Neutrophil (primary cell): ENCODE measurements around the gene ITGA3.

Source experiments
- H3K27ac ChIP-seq: fragments of 200-600 bp; sonication (generic); 2 replicates; pipeline ENCODE4 v1.5.1; 2016; ENCODE audit warnings: mild to moderate bottlenecking, moderate library complexity
- H3K27me3 ChIP-seq: fragments of 200-600 bp; sonication (generic); 2 replicates; pipeline ENCODE4 v1.6.0; 2016; ENCODE audit warnings: mild to moderate bottlenecking
- H3K36me3 ChIP-seq: fragments of 200-600 bp; sonication (generic); 2 replicates; pipeline ENCODE4 v1.5.1; 2017
- H3K4me1 ChIP-seq, 2 experiments: fragments of 200-600 bp in 1 of 2; sonication (generic) in 1 of 2; 1 replicate in 1 of 2; 2 replicates in 1 of 2; pipeline versions ENCODE4 v1.5.1 to v1.6.1; 2013 to 2016; ENCODE audit warnings: low read depth in 1 of 2, low read length in 1 of 2, mild to moderate bottlenecking in 1 of 2, moderate library complexity in 1 of 2; ENCODE audit not compliant: control insufficient read depth in 1 of 2, insufficient read depth in 1 of 2
- H3K4me3 ChIP-seq, 2 experiments: fragments of 200-600 bp in 1 of 2; sonication (generic) in 1 of 2; 1 replicate in 1 of 2; 2 replicates in 1 of 2; pipeline ENCODE4 v1.5.1; 2013 to 2016; ENCODE audit warnings: low read depth in 1 of 2, low read length in 1 of 2, mild to moderate bottlenecking in 1 of 2, moderate library complexity in 1 of 2
- H3K9me3 ChIP-seq: fragments of 200-600 bp; sonication (generic); 2 replicates; pipeline ENCODE4 v1.5.1; 2016
- TF ChIP-seq, protein P1 (sequence below): fragments of 200-600 bp; sonication (generic); IDR thresholded peaks from 2 replicates; pipeline ENCODE4 v1.5.1; 2016; ENCODE audit warnings: antibody characterized with exemption

Gene ITGA3

DNA sequence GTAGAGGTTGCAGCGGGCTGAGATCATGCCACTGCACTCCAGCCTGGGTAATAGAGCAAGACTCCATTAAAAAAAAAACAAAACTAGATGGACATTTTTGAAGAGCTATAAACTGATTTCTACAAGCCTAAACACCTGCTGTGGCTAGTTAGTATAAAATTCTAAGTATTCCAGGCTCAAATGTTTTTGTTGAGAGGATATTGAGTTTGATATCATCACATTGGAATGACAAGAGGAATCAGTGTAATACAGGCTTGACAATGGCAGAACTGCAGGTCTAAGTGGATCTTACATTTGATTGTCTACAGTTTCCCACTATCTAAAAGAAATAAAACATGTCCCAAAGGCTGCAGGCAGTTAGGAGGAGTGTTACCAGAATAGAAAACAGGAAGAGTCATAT is 37.0 kb upstream of the ITGA3 start:
- Histone ChIP-seq H3K27me3 (peaks cover 43% of the 10 kb centered on the region), H3K36me3 (no peaks in the 10 kb centered on the region), H3K4me1 (no peaks in the 10 kb centered on the region), H3K4me3 (no peak overlapping the region), H3K9me3 (no peaks in the 10 kb centered on the region), H3K27ac (no peak overlapping the region)
- TF ChIP-seq, protein P1, sequence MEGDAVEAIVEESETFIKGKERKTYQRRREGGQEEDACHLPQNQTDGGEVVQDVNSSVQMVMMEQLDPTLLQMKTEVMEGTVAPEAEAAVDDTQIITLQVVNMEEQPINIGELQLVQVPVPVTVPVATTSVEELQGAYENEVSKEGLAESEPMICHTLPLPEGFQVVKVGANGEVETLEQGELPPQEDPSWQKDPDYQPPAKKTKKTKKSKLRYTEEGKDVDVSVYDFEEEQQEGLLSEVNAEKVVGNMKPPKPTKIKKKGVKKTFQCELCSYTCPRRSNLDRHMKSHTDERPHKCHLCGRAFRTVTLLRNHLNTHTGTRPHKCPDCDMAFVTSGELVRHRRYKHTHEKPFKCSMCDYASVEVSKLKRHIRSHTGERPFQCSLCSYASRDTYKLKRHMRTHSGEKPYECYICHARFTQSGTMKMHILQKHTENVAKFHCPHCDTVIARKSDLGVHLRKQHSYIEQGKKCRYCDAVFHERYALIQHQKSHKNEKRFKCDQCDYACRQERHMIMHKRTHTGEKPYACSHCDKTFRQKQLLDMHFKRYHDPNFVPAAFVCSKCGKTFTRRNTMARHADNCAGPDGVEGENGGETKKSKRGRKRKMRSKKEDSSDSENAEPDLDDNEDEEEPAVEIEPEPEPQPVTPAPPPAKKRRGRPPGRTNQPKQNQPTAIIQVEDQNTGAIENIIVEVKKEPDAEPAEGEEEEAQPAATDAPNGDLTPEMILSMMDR: no peak

DNA sequence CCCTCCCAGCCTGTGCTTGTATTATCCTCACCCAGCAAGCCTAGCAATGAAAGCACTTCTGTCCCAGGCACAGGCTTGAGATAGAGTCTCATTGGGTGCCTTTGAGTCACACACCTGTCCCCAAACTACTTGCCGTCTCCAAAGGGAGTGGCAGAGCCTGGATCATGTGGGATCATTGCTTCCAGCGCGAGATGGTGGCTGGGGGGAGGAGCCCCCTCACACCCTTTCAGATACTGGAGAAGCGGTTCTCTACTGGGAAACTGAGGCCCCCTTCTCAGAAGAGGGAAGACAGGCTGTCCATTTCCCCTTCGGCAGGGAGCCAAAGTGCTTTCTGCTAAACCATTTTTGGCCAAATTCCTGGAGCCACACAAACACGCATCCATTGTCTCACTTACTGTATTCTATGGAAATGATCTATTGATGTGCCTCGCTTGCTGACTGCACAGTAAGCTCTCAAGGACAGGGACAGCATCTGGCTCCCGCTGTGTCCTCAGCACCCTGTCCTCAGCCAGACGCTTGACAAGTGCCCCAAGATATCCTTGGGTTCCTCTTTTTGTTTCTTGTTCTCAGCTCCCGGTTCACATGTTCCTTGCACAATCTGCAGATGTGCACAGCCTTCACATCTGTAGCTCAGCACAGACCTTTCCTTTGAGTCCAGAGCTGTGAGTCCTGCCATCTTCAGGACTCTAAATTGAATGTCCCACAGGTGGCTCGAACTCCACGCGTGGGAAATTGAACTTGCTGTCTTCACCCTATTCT is 34.9 kb upstream of the ITGA3 start:
- H3K36me3 ChIP-seq: no peaks in the 10 kb centered on the region
- no peak overlapping the region for H3K27ac ChIP-seq
- H3K27me3 ChIP-seq: peaks cover 44% of the 10 kb centered on the region
- H3K4me1 ChIP-seq: no peaks in the 10 kb centered on the region
- TF ChIP-seq, protein P1: no peak
- no peaks in the 10 kb centered on the region for H3K9me3 ChIP-seq
- H3K4me3 ChIP-seq: no peak overlapping the region

DNA sequence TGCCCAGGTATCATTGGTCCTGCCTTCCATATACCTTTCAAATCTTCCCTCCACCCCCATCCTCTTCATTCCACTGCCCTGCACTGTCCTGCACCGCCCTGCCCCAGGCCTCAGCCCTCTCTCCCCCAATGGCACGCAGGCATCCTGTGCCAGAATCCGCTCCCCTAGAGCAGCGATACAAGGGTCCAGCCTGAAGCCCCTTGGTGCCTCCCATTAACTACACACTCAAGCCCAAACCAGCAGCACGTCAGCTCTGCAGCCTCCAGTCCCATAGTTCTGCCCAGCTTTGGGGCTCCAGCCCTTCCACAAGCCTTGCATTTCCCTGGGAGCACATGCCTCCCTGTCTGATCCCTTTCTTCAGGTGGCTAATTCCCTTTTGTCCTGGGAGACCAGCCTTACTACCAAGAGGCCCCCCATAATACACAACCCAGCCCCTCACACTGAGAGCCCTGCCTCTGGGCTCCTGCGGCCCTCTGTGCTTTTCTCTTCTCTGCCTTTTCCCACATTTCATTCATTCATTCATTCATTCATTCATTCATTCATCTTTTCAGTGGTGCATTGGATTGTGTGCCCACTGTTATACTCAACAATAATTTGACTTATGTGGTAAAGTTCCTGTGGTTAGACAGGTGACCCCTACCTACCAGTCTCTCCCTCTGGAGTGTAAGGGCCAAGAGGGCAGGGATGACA is 34.1 kb upstream of the ITGA3 start:
- Histone ChIP-seq H3K36me3 (no peaks in the 10 kb centered on the region), H3K9me3 (no peaks in the 10 kb centered on the region), H3K27ac (no peak overlapping the region), H3K4me3 (no peak overlapping the region), H3K4me1 (peaks cover 0 to under 1% of the 10 kb centered on the region in 2 experiments), H3K27me3 (peaks cover 45% of the 10 kb centered on the region)
- TF ChIP-seq, protein P1: no peak

DNA sequence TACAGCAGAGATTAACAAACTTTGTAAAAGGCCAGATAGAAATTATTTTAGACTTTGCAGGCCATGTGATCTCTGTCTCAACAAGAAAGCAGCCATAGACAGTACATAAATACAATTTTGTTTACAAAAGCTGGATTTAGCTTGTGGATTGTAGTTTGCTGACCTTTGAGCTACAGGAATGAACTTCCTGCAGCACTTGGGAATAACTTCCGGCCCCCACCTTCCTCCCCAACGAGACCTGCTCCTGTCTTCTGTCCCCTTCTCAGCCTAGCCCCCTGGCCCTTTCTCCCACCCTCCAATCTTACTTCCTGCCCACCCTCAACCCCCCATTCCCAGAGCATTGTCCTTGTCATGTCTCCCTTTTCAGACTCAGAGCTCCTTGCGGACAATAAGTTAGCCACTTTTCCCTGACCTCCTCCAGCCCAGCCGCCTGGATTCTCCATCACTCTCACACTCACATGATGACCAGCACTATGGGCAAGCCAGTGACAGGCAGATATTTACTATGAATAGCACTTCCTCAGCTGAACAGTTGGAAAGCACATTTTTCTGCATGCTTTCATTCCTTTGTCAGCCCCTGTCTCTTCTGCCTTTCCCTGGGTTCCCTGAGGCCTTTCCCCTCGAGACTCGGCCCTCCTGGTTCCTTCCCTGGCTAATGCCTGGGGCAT is 33.3 kb upstream of the ITGA3 start:
- TF ChIP-seq, protein P1: no peak
- H3K4me3 ChIP-seq: no peak overlapping the region
- peaks cover 0 to 6% of the 10 kb centered on the region in 2 experiments for H3K4me1 ChIP-seq
- no peaks in the 10 kb centered on the region for H3K9me3 ChIP-seq
- peaks cover 53% of the 10 kb centered on the region for H3K27me3 ChIP-seq
- H3K36me3 ChIP-seq: no peaks in the 10 kb centered on the region
- H3K27ac ChIP-seq: no peak overlapping the region

DNA sequence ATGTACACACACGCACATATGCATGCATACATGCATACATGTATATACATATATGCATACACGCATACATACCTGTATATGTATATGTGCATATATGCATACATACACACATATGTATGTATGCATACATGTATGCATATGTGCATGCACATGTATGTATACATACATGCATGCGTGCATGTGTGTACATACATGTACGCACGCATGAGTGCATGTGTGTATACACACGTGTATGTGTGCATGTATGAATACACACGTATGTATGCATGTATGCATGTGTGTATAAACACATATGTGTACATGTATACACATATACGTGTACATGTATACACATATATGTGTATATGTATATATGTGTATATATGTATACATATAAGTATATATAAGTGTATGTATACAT is 32.4 kb upstream of the ITGA3 start:
- Histone ChIP-seq H3K27me3 (peaks cover 60% of the 10 kb centered on the region), H3K4me3 (no peak overlapping the region), H3K36me3 (no peaks in the 10 kb centered on the region), H3K27ac (no peak overlapping the region), H3K9me3 (no peaks in the 10 kb centered on the region), H3K4me1 (peaks cover 0 to 6% of the 10 kb centered on the region in 2 experiments)
- TF ChIP-seq, protein P1: no peak
